GM12878 (cell line): ENCODE data around the gene KDM4C. TPM values are rescaled to one million over a fixed set of nuclear protein-coding genes. Genes with fewer than 3 reads are reported as not detected.

ENCODE experiments used
- ATAC-seq: fragments of 200-7000 bp; cut with Tn5 transposase; 3 replicates; pipeline ENCODE4 v1.9.1; 2020; ENCODE audit warnings: mild to moderate bottlenecking, moderate library complexity
- BruUV-seq: library from RNA; stranded (reverse); fragments of 400-500 nt; replicated peaks from 2 replicates; lab custom pipeline; 2021; lab: Mats Ljungman, UMichigan
- CTCF ChIA-PET: fragments of 300-600 bp; sonication (Branson Sonifier 250); formaldehyde crosslinking; extraction: SDS; loops from one replicate; lab custom pipeline; 2021; ENCODE audit warnings: inconsistent platforms; lab: Yijun Ruan, JAX
- POLR2A ChIA-PET: fragments of 350-600 bp; formaldehyde crosslinking; extraction: SDS; loops from one replicate; lab custom pipeline; 2021; ENCODE audit warnings: inconsistent platforms; lab: Charles Lee
- RAD21 ChIA-PET: fragments of 300-600 bp; sonication (Branson Sonifier 250); formaldehyde crosslinking; loops from one replicate; lab custom pipeline; 2023; ENCODE audit warnings: antibody characterized with exemption; ENCODE audit not compliant: unreplicated experiment; lab: Charles Lee
- SMC1A ChIA-PET: fragments of 300-600 bp; sonication (Branson Sonifier 250); formaldehyde crosslinking; loops from one replicate; lab custom pipeline; 2023; ENCODE audit not compliant: unreplicated experiment, uncharacterized antibody; lab: Charles Lee
- DNase-seq: peaks from one replicate; pipeline ENCODE4 v3.0.0-alpha.2; 2011; ENCODE audit warnings: low read depth, low spot score
- FAIRE-seq: peaks from 3 replicates; lab custom pipeline; 2011; peaks lifted over from hg19 to GRCh38; lab: Jason Lieb, UNC
- H2AFZ ChIP-seq: 2 replicates; pipeline ENCODE4 v1.6.0; 2011; ENCODE audit warnings: low read depth, low read length, control low read depth; ENCODE audit not compliant: control insufficient read depth
- H3K27ac ChIP-seq: 2 replicates; pipeline ENCODE4 v1.5.1; 2011; ENCODE audit warnings: control low read depth; ENCODE audit not compliant: control insufficient read depth, insufficient read depth
- H3K27me3 ChIP-seq, 2 experiments: replicated peaks in 1 of 2; 2 replicates each; pipeline versions ENCODE4 v1.6.0 to v1.6.1; 2011; ENCODE audit warnings: low read length in 1 of 2; ENCODE audit not compliant: control insufficient read depth in 2 of 2, insufficient read depth in 2 of 2
- H3K36me3 ChIP-seq, 2 experiments: 2 replicates each; pipeline ENCODE4 v1.5.1; 2011; ENCODE audit warnings: low read length in 1 of 2; ENCODE audit not compliant: control insufficient read depth in 2 of 2, insufficient read depth in 2 of 2
- H3K4me1 ChIP-seq: 2 replicates; pipeline ENCODE4 v1.6.1; 2011; ENCODE audit warnings: mild to moderate bottlenecking, low read length, moderate library complexity, mixed read lengths; ENCODE audit not compliant: control insufficient read depth, insufficient read depth
- H3K4me2 ChIP-seq: 2 replicates; pipeline ENCODE4 v1.6.0; 2011; ENCODE audit warnings: control low read depth; ENCODE audit not compliant: control insufficient read depth, insufficient read depth
- H3K4me3 ChIP-seq: fragments of 200-600 bp; sonication (generic); 2 replicates; pipeline ENCODE4 v1.5.1; 2016
- H3K79me2 ChIP-seq: 2 replicates; pipeline ENCODE4 v1.6.0; 2011; ENCODE audit warnings: low read length; ENCODE audit not compliant: control insufficient read depth, insufficient read depth
- H3K9ac ChIP-seq: 2 replicates; pipeline ENCODE4 v1.8.0; 2011; ENCODE audit warnings: low read length, control low read depth, mixed read lengths; ENCODE audit not compliant: control insufficient read depth, insufficient read depth
- H3K9me3 ChIP-seq: replicated peaks from 3 replicates; pipeline ENCODE4 v1.5.1; 2011; ENCODE audit warnings: mild to moderate bottlenecking, low read length; ENCODE audit not compliant: control insufficient read depth, insufficient read depth
- H4K20me1 ChIP-seq: 2 replicates; pipeline ENCODE4 v1.6.0; 2011; ENCODE audit not compliant: control insufficient read depth, insufficient read depth
- ASH2L ChIP-seq: fragments of 300-600, 200-600 bp; sonication (generic); IDR thresholded peaks from 2 replicates; pipeline ENCODE4 v1.6.1; 2017; ENCODE audit warnings: low read depth, mild to moderate bottlenecking, borderline replicate concordance
- BCL3 ChIP-seq: IDR thresholded peaks from 2 replicates; pipeline ENCODE4 v1.6.1; 2011; ENCODE audit warnings: borderline replicate concordance, low read depth, mild to moderate bottlenecking, moderate library complexity, low read length; ENCODE audit not compliant: insufficient read depth, poor library complexity, severe bottlenecking
- JUNB ChIP-seq: IDR thresholded peaks from 2 replicates; pipeline ENCODE4 v1.6.1; 2016; ENCODE audit warnings: antibody characterized with exemption, mild to moderate bottlenecking
- NFXL1 ChIP-seq: fragments of 450-650 bp; IDR thresholded peaks from 2 replicates; pipeline ENCODE4 v1.6.1; 2017; ENCODE audit warnings: antibody characterized with exemption, mild to moderate bottlenecking, borderline replicate concordance
- SIX5 ChIP-seq: IDR thresholded peaks from 2 replicates; pipeline ENCODE4 v1.6.1; 2011; ENCODE audit warnings: mild to moderate bottlenecking, low read depth, low read length, moderate library complexity; ENCODE audit not compliant: severe bottlenecking
- STAT3 ChIP-seq: IDR thresholded peaks from 2 replicates; pipeline ENCODE4 v1.6.1; 2011; ENCODE audit warnings: low read depth, low read length, improper control_type of control experiment
- TBL1XR1 ChIP-seq: IDR thresholded peaks from 2 replicates; pipeline ENCODE4 v1.6.1; 2012; ENCODE audit warnings: low read depth, low read length, improper control_type of control experiment
- ZBTB33 ChIP-seq: fragments of 450-650 bp; IDR thresholded peaks from 2 replicates; pipeline ENCODE4 v1.6.1; 2017; ENCODE audit warnings: mild to moderate bottlenecking
- ZNF217 ChIP-seq: fragments of 450-650 bp; IDR thresholded peaks from 2 replicates; pipeline ENCODE4 v1.6.1; 2017; ENCODE audit warnings: antibody characterized with exemption, mild to moderate bottlenecking
- ZNF592 ChIP-seq: fragments of 450-650 bp; IDR thresholded peaks from 2 replicates; pipeline ENCODE4 v1.6.1; 2017; ENCODE audit warnings: mild to moderate bottlenecking, moderate library complexity
- ZZZ3 ChIP-seq: IDR thresholded peaks from 2 replicates; pipeline ENCODE4 v1.6.1; 2011; ENCODE audit warnings: low read depth; ENCODE audit not compliant: control insufficient read depth, insufficient read length
- WGBS: methylation state at CpG from one replicate; pipeline ENCODE4 v1.1.6; 2016; ENCODE audit warnings: low lambda C conversion rate; ENCODE audit not compliant: insufficient replicate concordance, insufficient coverage; ENCODE audit errors: missing lambda C conversion rate; 5-methylcytosine and 5-hydroxymethylcytosine counted together
- in situ Hi-C: fragments of 300-500 bp; cut with MboI; formaldehyde crosslinking; loops from 9 replicates; pipeline ENCODE4 v1.14.3; 2018; ENCODE audit warnings: mixed read lengths
- intact Hi-C: fragments of 100-400 bp; cut with micrococcal nuclease; formaldehyde crosslinking; loops from one replicate; pipeline ENCODE4 v1.14.2; 2022; ENCODE audit not compliant: unreplicated experiment
- polyA plus RNA-seq, 11 experiments: library from polyadenylated mRNA; depleted of rRNA in 4 of 11; unstranded in 6 of 11; stranded (reverse) in 5 of 11; fragments of >200 nt; fragmentation: Nextera tagmentation in 4 of 11; fragmentation: Illumina TruSeq in 1 of 11; extraction: Ambion mirVana in 4 of 11; extraction: Trizol in 1 of 11; gene quantifications; 1 replicate in 1 of 11; 2 replicates in 10 of 11; pipeline versions ENCODE4 v1.2.1 to v1.2.3, GENCODE V29; 2011 to 2016; ENCODE audit warnings: inconsistent platforms in 2 of 11, missing spikeins in 2 of 11, low read depth in 1 of 11
- total RNA-seq, 4 experiments: library from RNA; depleted of rRNA in 3 of 4; stranded (reverse); fragments of >200 nt in 3 of 4; fragmentation: Illumina TruSeq in 1 of 4; extraction: Trizol in 1 of 4; gene quantifications; 2 replicates each; pipeline versions ENCODE4 v1.2.1 to v1.2.3, GENCODE V29; 2013 to 2021

The KDM4C gene
- total and polyA plus RNA-seq, 10 of the 15 experiments (the other 5 are each of a cell fraction or from before 2014, with no cell fraction given), result 6.8 to 41.2 (median 20.1) TPM

GRCh38 chr9:7132605-7133004 lies 374.8 kb downstream of the KDM4C start:
- no peak overlapping the region for H3K4me3 ChIP-seq
- no peak for TF ChIP-seq ZBTB33
- no peak for TF ChIP-seq BCL3
- no peak for TF ChIP-seq ASH2L
- no peak for TF ChIP-seq ZNF217
- no peak for TF ChIP-seq ZZZ3
- no peak for TF ChIP-seq ZNF592
- no peak for TF ChIP-seq JUNB
- TF ChIP-seq NFXL1, result no peak
- TF ChIP-seq STAT3, result no peak
- TF ChIP-seq SIX5, result no peak
- TF ChIP-seq TBL1XR1, result no peak
- no TSS peak for BruUV-seq
- no peaks in the 10 kb centered on the region for H4K20me1 ChIP-seq
- no peak overlapping the region for H3K27ac ChIP-seq
- H3K79me2 ChIP-seq, result no peaks in the 10 kb centered on the region
- no peak overlapping the region for H2AFZ ChIP-seq
- H3K36me3 ChIP-seq, result peaks cover 0 to 28% of the 10 kb centered on the region in 2 experiments
- ChIA-PET POLR2A (no interaction called here), SMC1A (no interaction called here), RAD21 (no interaction called here), CTCF (no interaction called here)
- ATAC-seq (no peak), DNase-seq (no peak), FAIRE-seq (no peak)
- in situ Hi-C loops, result no loop called here
- no peaks in the 10 kb centered on the region for H3K27me3 ChIP-seq
- intact Hi-C loops, result no loop called here
- H3K4me2 ChIP-seq, result no peak overlapping the region
- no peaks in the 10 kb centered on the region for H3K9me3 ChIP-seq
- H3K4me1 ChIP-seq, result no peaks in the 10 kb centered on the region
- WGBS, result 0% methylated on average over 1 of the region's 1 CpG
- H3K9ac ChIP-seq, result no peak overlapping the region
